ENCODE data around the gene C6orf62. TPM values are rescaled to one million over a fixed set of nuclear protein-coding genes. Genes with fewer than 3 reads are reported as not detected.

C6orf62 gene
- polyA plus RNA-seq (2011; rRNA removed) (67.5 and 73.4 TPM in 2 replicates), polyA plus RNA-seq (2017; fragmentation: RNase III; extraction: RNeasy Plus Mini Kit Qiagen cat#74134 plus additional on column Dnase treatment) (66.3 to 75.5 TPM (median 66.6 TPM) in 3 replicates), polyA minus RNA-seq (2011; rRNA and poly(A)+ RNA removed) (48.1 and 51.3 TPM in 2 replicates)
- 17.7 and 20.3 TPM in 2 replicates for polyA plus RNA-seq (2012; cell fraction: cytosol; rRNA removed)
- 10.0 and 13.6 TPM in 2 replicates for polyA plus RNA-seq (2012; cell fraction: nucleus; rRNA removed)

- FAIRE-seq = no peak
- H3K27ac ChIP-seq = peak within 1 kb of the TSS; percentile 99
- peak in 1 of 2 experiments; percentile 17 for DNase-seq (ENCODE audit: low read depth in 1 of 2, low spot score in 1 of 2)
- 3% methylated on average over 15 of the region's 25 CpGs for WGBS (ENCODE audit: missing lambda C conversion rate)
- TF ChIP-seq NPAS2 (CRISPR knock-in tag; IDR thresholded peaks at IDR 0.05; ENCODE audit: borderline replicate concordance) (no peak), EP300 (IDR thresholded peaks at IDR 0.05) (no peak), USF2 (IDR thresholded peaks at IDR 0.05) (no peak), HDAC2 (IDR thresholded peaks at IDR 0.05) (no peak), CEBPB (IDR thresholded peaks at IDR 0.05) (no peak), GATA3 (IDR thresholded peaks at IDR 0.05; ENCODE audit: borderline replicate concordance) (no peak), TFCP2L1 (CRISPR knock-in tag; IDR thresholded peaks at IDR 0.05) (no peak), JUNB (IDR thresholded peaks at IDR 0.05) (no peak), MAZ (IDR thresholded peaks at IDR 0.05; ENCODE audit: borderline replicate concordance, low read depth, low read length) (no peak), CHD4 (IDR thresholded peaks at IDR 0.05; ENCODE audit: borderline replicate concordance) (no peak), RCOR1 (IDR thresholded peaks at IDR 0.05; ENCODE audit: low read depth, low read length) (no peak), FOSB (CRISPR knock-in tag; IDR thresholded peaks at IDR 0.05) (no peak), MAX (IDR thresholded peaks at IDR 0.05) (no peak)
- TF ChIP-seq, protein P1, sequence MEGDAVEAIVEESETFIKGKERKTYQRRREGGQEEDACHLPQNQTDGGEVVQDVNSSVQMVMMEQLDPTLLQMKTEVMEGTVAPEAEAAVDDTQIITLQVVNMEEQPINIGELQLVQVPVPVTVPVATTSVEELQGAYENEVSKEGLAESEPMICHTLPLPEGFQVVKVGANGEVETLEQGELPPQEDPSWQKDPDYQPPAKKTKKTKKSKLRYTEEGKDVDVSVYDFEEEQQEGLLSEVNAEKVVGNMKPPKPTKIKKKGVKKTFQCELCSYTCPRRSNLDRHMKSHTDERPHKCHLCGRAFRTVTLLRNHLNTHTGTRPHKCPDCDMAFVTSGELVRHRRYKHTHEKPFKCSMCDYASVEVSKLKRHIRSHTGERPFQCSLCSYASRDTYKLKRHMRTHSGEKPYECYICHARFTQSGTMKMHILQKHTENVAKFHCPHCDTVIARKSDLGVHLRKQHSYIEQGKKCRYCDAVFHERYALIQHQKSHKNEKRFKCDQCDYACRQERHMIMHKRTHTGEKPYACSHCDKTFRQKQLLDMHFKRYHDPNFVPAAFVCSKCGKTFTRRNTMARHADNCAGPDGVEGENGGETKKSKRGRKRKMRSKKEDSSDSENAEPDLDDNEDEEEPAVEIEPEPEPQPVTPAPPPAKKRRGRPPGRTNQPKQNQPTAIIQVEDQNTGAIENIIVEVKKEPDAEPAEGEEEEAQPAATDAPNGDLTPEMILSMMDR (IDR thresholded peaks at IDR 0.05) = no peak
- no peak; a peak in 1 of 6 replicates for ATAC-seq
- H3K4me3 ChIP-seq = peak within 1 kb of the TSS; percentile 99
- peak within 1 kb of the TSS; percentile 97 for H3K4me2 ChIP-seq
- CTCF ChIA-PET = interaction anchor here (1.2 kb wide), 1 partner anchor 47 kb away, joined by 5 read pairs; no protein-coding TSS in a partner anchor
- no peaks in the 10 kb centered on the region for H3K9me3 ChIP-seq
- H3K4me1 ChIP-seq = peaks cover 25% of the 10 kb centered on the region
- POLR2A ChIA-PET = interaction anchor here (0.6 to 3.0 kb wide), 7 partner anchors 20 to 126 kb away, joined by 3 to 12 read pairs (median 3); no protein-coding TSS in a partner anchor
Observed at GRCh38 chr6:24719125-24719971, at the start of gene C6orf62. C6orf62 (minus strand) TSS chr6:24719154; CDS start chr6:24718668, 486 bp downstream.

DNA sequence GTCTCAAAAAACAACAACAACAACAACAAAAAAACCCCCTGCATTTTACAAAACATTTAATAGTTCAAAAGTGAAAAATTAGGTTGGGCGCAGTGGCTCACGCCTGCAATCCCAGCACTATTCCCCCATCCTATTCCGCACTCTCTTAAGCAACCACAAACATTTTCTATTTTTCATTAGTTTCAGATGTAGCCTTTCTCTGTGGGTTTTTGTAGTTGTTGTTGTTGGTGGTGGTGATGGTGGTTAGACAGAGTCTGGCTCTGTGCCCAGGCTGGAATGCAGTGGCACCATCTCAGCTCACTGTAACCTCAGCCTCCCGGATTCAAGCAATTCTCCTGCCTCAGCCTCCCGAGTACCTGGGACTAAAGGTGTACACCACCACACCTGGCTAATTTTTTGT is 49.4 kb upstream of the C6orf62 start:
- H3K4me2 ChIP-seq = no peak overlapping the region
- H3K4me1 ChIP-seq = no peaks in the 10 kb centered on the region
- WGBS (ENCODE audit: missing lambda C conversion rate) = 97% methylated on average over 5 of the region's 5 CpGs
- no peaks in the 10 kb centered on the region for H3K9me3 ChIP-seq
- no peak overlapping the region for H3K4me3 ChIP-seq
- ATAC-seq = no peak
- POLR2A ChIA-PET = no interaction called here
- no peak for TF ChIP-seq HOXA7 (CRISPR knock-in tag; IDR thresholded peaks at IDR 0.05)
- TF ChIP-seq RNF2 (IDR thresholded peaks at IDR 0.05; ENCODE audit: borderline replicate concordance, low read depth) = no peak
- no peak for FAIRE-seq
- no peak overlapping the region for H3K27ac ChIP-seq
- CTCF ChIA-PET = interaction anchor here (0.9 to 4.1 kb wide), 4 partner anchors 9 to 188 kb away, joined by 3 to 16 read pairs (median 4); no protein-coding TSS in a partner anchor
- no peak for DNase-seq (ENCODE audit: low read depth in 1 of 2, low spot score in 1 of 2)

- no peaks in the 10 kb centered on the region for H3K9me3 ChIP-seq
- ChIA-PET POLR2A (no interaction called here), CTCF (interaction anchor here (0.6 to 4.1 kb wide), 23 partner anchors 8 to 241 kb away, joined by 3 to 16 read pairs (median 5); partner anchors contain the start of gene C6orf62)
- H3K4me2 ChIP-seq = peak overlapping the region; percentile 36; the same call in 2 of the 3 replicates
- peak in 1 of 2 experiments; percentile 68; a peak in 3 of 6 replicates for ATAC-seq
- H3K4me3 ChIP-seq = no peak overlapping the region
- no peak overlapping the region for H3K27ac ChIP-seq
- no peak for FAIRE-seq
- no peaks in the 10 kb centered on the region for H3K4me1 ChIP-seq
- 33% methylated on average over 9 of the region's 9 CpGs for WGBS (ENCODE audit: missing lambda C conversion rate)
- DNase-seq (ENCODE audit: low read depth in 1 of 2, low spot score in 1 of 2) = peak; percentile 20 to 21
- TF ChIP-seq CHD4 (IDR thresholded peaks at IDR 0.05; ENCODE audit: borderline replicate concordance) = no peak
- no peak for TF ChIP-seq EP300 (IDR thresholded peaks at IDR 0.05)
- peak; percentile 68 for TF ChIP-seq RAD21 (conservative IDR thresholded peaks at IDR 0.05 in 1 of 2, IDR thresholded peaks at IDR 0.05 in 1 of 2)
- TF ChIP-seq KDM5A (IDR thresholded peaks at IDR 0.05) = no peak
- TF ChIP-seq NR3C1 (IDR thresholded peaks at IDR 0.05) = no peak
- no peak for TF ChIP-seq RFX5 (IDR thresholded peaks at IDR 0.05)
- TF ChIP-seq E2F6 (IDR thresholded peaks at IDR 0.05; ENCODE audit: borderline replicate concordance, low read depth) = no peak
- TF ChIP-seq SMC3 (IDR thresholded peaks at IDR 0.05) = peak; percentile 50
- TF ChIP-seq EHF (CRISPR knock-in tag; IDR thresholded peaks at IDR 0.05) = no peak
- TF ChIP-seq RARB (CRISPR knock-in tag; IDR thresholded peaks at IDR 0.05) = no peak
- no peak for TF ChIP-seq MAX (IDR thresholded peaks at IDR 0.05)
- TF ChIP-seq CHD2 (IDR thresholded peaks at IDR 0.05; ENCODE audit: low read length, partially characterized antibody) = no peak
- no peak for TF ChIP-seq GATA3 (IDR thresholded peaks at IDR 0.05; ENCODE audit: borderline replicate concordance)
Observed at GRCh38 chr6:24766680-24767462, 47.9 kb upstream of the C6orf62 start.

Measured in A549 (cell line).